A549 (cell line): Measurements from ENCODE around the gene SLC16A14. TPM values are rescaled to one million over a fixed set of nuclear protein-coding genes. Genes with fewer than 3 reads are reported as not detected.
A peak's percentile ranks its signal among the peaks of the same experiment; 100 is the strongest.

ENCODE experiments used
- ATAC-seq, 2 experiments: fragments of 200-7000 bp in 1 of 2; fragments of >200 bp in 1 of 2; cut with Nextera tagmentation in 1 of 2; cut with Tn5 transposase in 1 of 2; 3 replicates each; pipeline versions ENCODE4 v1.8.0 to v1.9.1; 2018 to 2020; ENCODE audit warnings: mild to moderate bottlenecking in 1 of 2, moderate library complexity in 1 of 2
- CTCF ChIA-PET: fragments of 300-600 bp; sonication (Branson Sonifier 250); formaldehyde crosslinking; extraction: SDS; loops from one replicate; lab custom pipeline; 2021; ENCODE audit warnings: antibody characterized with exemption, inconsistent platforms; lab: Yijun Ruan, JAX
- POLR2A ChIA-PET: fragments of 350-600 bp; formaldehyde crosslinking; extraction: SDS; loops from one replicate; lab custom pipeline; 2021; ENCODE audit warnings: antibody characterized with exemption, inconsistent platforms; lab: Yijun Ruan, JAX
- DNase-seq, 2 experiments: peaks; one replicate each; pipeline versions ENCODE4 v3.0.0 to v3.0.0-alpha.2; 2011 to 2016; ENCODE audit warnings: low read depth in 1 of 2, low spot score in 1 of 2
- FAIRE-seq: peaks from 2 replicates; lab custom pipeline; 2011; peaks lifted over from hg19 to GRCh38; lab: Jason Lieb, UNC
- H3K27ac ChIP-seq, 2 experiments: fragments of >200 bp; sonication (Bioruptor Twin); formaldehyde crosslinking; 3 replicates each; pipeline ENCODE4 v1.5.1; 2016 to 2017
- H3K4me1 ChIP-seq: fragments of >200 bp; sonication (Bioruptor Twin); formaldehyde crosslinking; 3 replicates; pipeline ENCODE4 v1.6.1; 2016
- H3K4me2 ChIP-seq: fragments of >200 bp; sonication (Bioruptor Twin); formaldehyde crosslinking; 3 replicates; pipeline ENCODE4 v1.6.1; 2016
- H3K4me3 ChIP-seq: fragments of >200 bp; sonication (Bioruptor Twin); formaldehyde crosslinking; 3 replicates; pipeline ENCODE4 v1.5.1; 2016
- H3K9me3 ChIP-seq: fragments of >200 bp; sonication (Bioruptor Twin); formaldehyde crosslinking; 3 replicates; pipeline ENCODE4 v1.6.1; 2016
- CBX2 ChIP-seq: fragments of 200-600 bp; sonication (generic); IDR thresholded peaks from 2 replicates; pipeline ENCODE4 v1.6.1; 2016; ENCODE audit warnings: low read depth, mild to moderate bottlenecking, borderline replicate concordance
- CEBPB ChIP-seq, 2 experiments: fragments of >200 bp in 1 of 2; sonication (Bioruptor Twin) in 1 of 2; formaldehyde crosslinking in 1 of 2; IDR thresholded peaks; 2 replicates each; pipeline ENCODE4 v1.6.1; 2012 to 2016
- EHF ChIP-seq: fragments of 250-450 bp; sonication (Bioruptor Pico); IDR thresholded peaks from 2 replicates; pipeline ENCODE4 v1.5.0; 2020; ENCODE audit warnings: mild to moderate bottlenecking
- EP300 ChIP-seq, 2 experiments: fragments of >200 bp; sonication (Bioruptor Twin); formaldehyde crosslinking; IDR thresholded peaks; 2 replicates in 1 of 2; 3 replicates in 1 of 2; pipeline ENCODE4 v1.6.1; 2016 to 2017
- FOSB ChIP-seq: fragments of 250-450 bp; sonication (Bioruptor Pico); IDR thresholded peaks from 2 replicates; pipeline ENCODE4 v1.5.0; 2020; ENCODE audit warnings: mild to moderate bottlenecking, moderate library complexity
- FOSL2 ChIP-seq, 2 experiments: fragments of 450-650 bp in 1 of 2; fragments of >200 bp in 1 of 2; sonication (Bioruptor Twin) in 1 of 2; formaldehyde crosslinking; IDR thresholded peaks; 2 replicates each; pipeline versions ENCODE4 v1.5.0 to v1.6.1; 2016 to 2020; ENCODE audit warnings: mild to moderate bottlenecking in 1 of 2, moderate library complexity in 1 of 2
- GATA3 ChIP-seq: IDR thresholded peaks from 2 replicates; pipeline ENCODE4 v1.6.1; 2012; ENCODE audit warnings: borderline replicate concordance
- HES2 ChIP-seq: fragments of >200 bp; sonication (Bioruptor Twin); formaldehyde crosslinking; IDR thresholded peaks from 2 replicates; pipeline ENCODE4 v1.6.1; 2016
- HEYL ChIP-seq: fragments of 250-450 bp; sonication (Bioruptor Pico); IDR thresholded peaks from 2 replicates; pipeline ENCODE4 v1.8.0; 2021; ENCODE audit warnings: mild to moderate bottlenecking, moderate library complexity
- HOXA7 ChIP-seq: fragments of 250-450 bp; sonication (Bioruptor Pico); IDR thresholded peaks from 2 replicates; pipeline ENCODE4 v1.5.0; 2020; ENCODE audit warnings: mild to moderate bottlenecking, moderate library complexity
- JUNB ChIP-seq: fragments of >200 bp; sonication (Bioruptor Twin); formaldehyde crosslinking; IDR thresholded peaks from 2 replicates; pipeline ENCODE4 v1.6.1; 2016
- NR3C1 ChIP-seq: fragments of >200 bp; sonication (Bioruptor Twin); formaldehyde crosslinking; IDR thresholded peaks from 3 replicates; pipeline ENCODE4 v1.6.1; 2017
- POLR2A ChIP-seq: IDR thresholded peaks from 2 replicates; pipeline ENCODE4 v1.6.1; 2012; ENCODE audit warnings: mild to moderate bottlenecking, low read length
- RAD21 ChIP-seq, 2 experiments: fragments of >200 bp in 1 of 2; sonication (Bioruptor Twin) in 1 of 2; formaldehyde crosslinking in 1 of 2; IDR thresholded peaks in 1 of 2; conservative IDR thresholded peaks in 1 of 2; 2 replicates in 1 of 2; 3 replicates in 1 of 2; pipeline ENCODE4 v1.6.1; 2012 to 2018; ENCODE audit warnings: inconsistent platforms in 1 of 2
- RFX5 ChIP-seq: fragments of 450-650 bp; IDR thresholded peaks from 2 replicates; pipeline ENCODE4 v1.7.1; 2014; ENCODE audit warnings: antibody characterized with exemption, mild to moderate bottlenecking, moderate library complexity
- SREBF2 ChIP-seq: fragments of 450-650 bp; IDR thresholded peaks from 2 replicates; pipeline ENCODE4 v1.6.1; 2014; ENCODE audit warnings: mild to moderate bottlenecking, moderate library complexity
- ZC3H11A ChIP-seq: fragments of 450-650 bp; IDR thresholded peaks from 2 replicates; pipeline ENCODE4 v1.6.1; 2014; ENCODE audit warnings: antibody characterized with exemption, mild to moderate bottlenecking
- ZFP36 ChIP-seq: fragments of 450-650 bp; IDR thresholded peaks from 2 replicates; pipeline ENCODE4 v1.6.1; 2014; ENCODE audit warnings: borderline replicate concordance; ENCODE audit not compliant: partially characterized antibody
- WGBS: methylation state at CpG from one replicate; pipeline ENCODE4 v1.1.6; 2017; ENCODE audit errors: missing lambda C conversion rate; 5-methylcytosine and 5-hydroxymethylcytosine counted together
- polyA plus RNA-seq, 4 experiments: library from polyadenylated mRNA; depleted of rRNA in 3 of 4; stranded (reverse); fragments of >200 nt; fragmentation: RNase III in 1 of 4; extraction: RNeasy Plus Mini Kit Qiagen cat#74134 plus additional on column Dnase treatment in 1 of 4; gene quantifications; 2 replicates in 3 of 4; 3 replicates in 1 of 4; pipeline ENCODE4 v1.2.3, GENCODE V29; 2011 to 2017
- TF ChIP-seq, protein P1 (sequence below): IDR thresholded peaks from 2 replicates; pipeline ENCODE4 v1.6.1; 2012
- TF ChIP-seq, protein P2 (sequence below): IDR thresholded peaks from 2 replicates; pipeline ENCODE4 v1.6.1; 2012
- TF ChIP-seq, protein P3 (sequence below): fragments of 200-600 bp; sonication (generic); IDR thresholded peaks from 2 replicates; pipeline ENCODE4 v1.6.1; 2016; ENCODE audit warnings: antibody characterized with exemption, mild to moderate bottlenecking, moderate library complexity

The SLC16A14 gene
- polyA plus RNA-seq, 2 of the 4 experiments (the other 2 are of a cell fraction), result 0.37 to 1.1 TPM

GRCh38 chr2:230019742-230020141 is 49.0 kb downstream of the SLC16A14 start:
- no peak overlapping the region for H3K27ac ChIP-seq
- ATAC-seq (no peak), DNase-seq (no peak), FAIRE-seq (no peak)
- H3K9me3 ChIP-seq, result no peaks in the 10 kb centered on the region
- POLR2A ChIA-PET, result no interaction called here
- TF ChIP-seq SREBF2 (no peak), EP300 (IDR thresholded peaks at IDR 0.05) (0 out of 5 replicates have a peak, but pooled peaks of 1 of the 2 experiments have one; percentile 13), ZC3H11A (no peak)
- CTCF ChIA-PET, result interaction anchor here (1.1 to 4.6 kb wide), 2 partner anchors 12 to 47 kb away, joined by 3 to 21 read pairs; no protein-coding TSS in a partner anchor
- WGBS, result 62% methylated on average over 3 of the region's 3 CpGs
- no peak overlapping the region for H3K4me2 ChIP-seq
- H3K4me1 ChIP-seq, result no peaks in the 10 kb centered on the region
- H3K4me3 ChIP-seq, result no peak overlapping the region

DNA sequence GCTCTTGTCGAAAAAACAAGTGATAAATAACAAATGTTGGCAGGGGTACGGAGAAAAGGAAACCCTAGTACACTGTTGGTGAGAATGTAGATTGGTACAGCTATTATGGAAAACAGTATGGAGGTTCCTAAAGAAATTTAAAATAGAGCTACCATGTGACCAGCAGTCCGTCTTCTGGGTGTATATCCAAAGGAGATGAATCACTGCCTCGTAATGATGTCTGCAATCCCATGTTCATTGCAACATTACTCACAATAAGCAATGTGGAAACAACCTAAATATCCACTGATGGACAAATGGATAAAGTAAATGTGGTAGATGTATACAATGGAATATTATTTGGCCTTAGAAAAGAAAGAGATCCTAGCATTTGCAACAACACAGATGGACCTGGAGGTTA is 50.6 kb downstream of the SLC16A14 start:
- peak; percentile 36 to 68; a peak in 3 of 6 replicates for ATAC-seq
- POLR2A ChIA-PET, result no interaction called here
- WGBS, result 61% methylated on average over 4 of the region's 4 CpGs

DNA sequence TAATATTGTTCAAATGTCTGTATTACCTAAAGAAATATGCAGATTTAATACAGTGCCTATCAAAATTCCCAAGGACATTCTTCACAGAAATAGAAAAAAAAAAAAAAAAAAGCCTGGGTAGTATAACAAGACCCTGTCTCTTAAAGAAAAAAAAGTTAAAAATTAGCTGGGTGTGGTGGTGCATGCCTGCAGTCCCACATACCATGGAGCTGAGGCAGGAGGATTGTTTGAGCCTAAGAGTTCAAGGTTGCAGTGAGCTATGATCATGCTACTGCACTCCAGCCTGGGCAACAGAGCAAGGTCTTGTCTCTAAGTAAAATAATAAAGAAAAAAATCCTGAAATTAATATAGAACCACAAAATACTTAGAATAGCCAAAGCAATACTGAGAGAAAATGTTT is 51.9 kb downstream of the SLC16A14 start:
- POLR2A ChIA-PET, result no interaction called here
- no peak for TF ChIP-seq RAD21 (conservative IDR thresholded peaks at IDR 0.05 in 1 of 2, IDR thresholded peaks at IDR 0.05 in 1 of 2)
- Histone ChIP-seq H3K4me3 (no peak overlapping the region), H3K4me2 (no peak overlapping the region), H3K9me3 (no peaks in the 10 kb centered on the region), H3K27ac (no peak overlapping the region), H3K4me1 (no peaks in the 10 kb centered on the region)
- no peak for ATAC-seq
- no peak for DNase-seq
- FAIRE-seq, result no peak
- CTCF ChIA-PET, result interaction anchor here (0.9 to 4.6 kb wide), 3 partner anchors 9 to 594 kb away, joined by 3 to 21 read pairs (median 4); no protein-coding TSS in a partner anchor

More for the DNA sequence above, 50.6 kb downstream of the SLC16A14 start:
- TF ChIP-seq RFX5, result no peak
- no peak for TF ChIP-seq EHF (CRISPR knock-in tag)
- TF ChIP-seq, protein P1, sequence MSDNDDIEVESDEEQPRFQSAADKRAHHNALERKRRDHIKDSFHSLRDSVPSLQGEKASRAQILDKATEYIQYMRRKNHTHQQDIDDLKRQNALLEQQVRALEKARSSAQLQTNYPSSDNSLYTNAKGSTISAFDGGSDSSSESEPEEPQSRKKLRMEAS, result no peak
- TF ChIP-seq CEBPB (IDR thresholded peaks at IDR 0.05), result peak; percentile 30 to 40; a peak in 1 of 4 replicates
- no peak for TF ChIP-seq NR3C1
- TF ChIP-seq ZFP36, result no peak
- TF ChIP-seq CBX2, result no peak
- TF ChIP-seq HES2, result no peak
- no peak for TF ChIP-seq FOSL2 (IDR thresholded peaks at IDR 0.05)
- TF ChIP-seq FOSL2 (CRISPR knock-in tag; IDR thresholded peaks at IDR 0.05), result peak; percentile 56
- TF ChIP-seq, protein P2, sequence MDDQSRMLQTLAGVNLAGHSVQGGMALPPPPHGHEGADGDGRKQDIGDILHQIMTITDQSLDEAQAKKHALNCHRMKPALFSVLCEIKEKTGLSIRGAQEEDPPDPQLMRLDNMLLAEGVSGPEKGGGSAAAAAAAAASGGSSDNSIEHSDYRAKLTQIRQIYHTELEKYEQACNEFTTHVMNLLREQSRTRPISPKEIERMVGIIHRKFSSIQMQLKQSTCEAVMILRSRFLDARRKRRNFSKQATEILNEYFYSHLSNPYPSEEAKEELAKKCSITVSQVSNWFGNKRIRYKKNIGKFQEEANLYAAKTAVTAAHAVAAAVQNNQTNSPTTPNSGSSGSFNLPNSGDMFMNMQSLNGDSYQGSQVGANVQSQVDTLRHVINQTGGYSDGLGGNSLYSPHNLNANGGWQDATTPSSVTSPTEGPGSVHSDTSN, result no peak
- H3K4me2 ChIP-seq, result no peak overlapping the region
- H3K4me3 ChIP-seq, result no peak overlapping the region
- DNase-seq (peak in 1 of 2 experiments; percentile 18), FAIRE-seq (no peak)
- no peaks in the 10 kb centered on the region for H3K9me3 ChIP-seq
- CTCF ChIA-PET, result interaction anchor here (1.2 to 4.6 kb wide), 2 partner anchors 10 to 593 kb away, joined by 3 to 21 read pairs; no protein-coding TSS in a partner anchor
- no peaks in the 10 kb centered on the region for H3K4me1 ChIP-seq
- H3K27ac ChIP-seq, result no peak overlapping the region

GRCh38 chr2:230012267-230012884 is 56.3 kb downstream of the SLC16A14 start:
- POLR2A ChIA-PET, result no interaction called here
- DNase-seq (no peak), FAIRE-seq (no peak), ATAC-seq (no peak)
- Histone ChIP-seq H3K4me1 (no peaks in the 10 kb centered on the region; the same call in 2 of the 3 replicates), H3K9me3 (no peaks in the 10 kb centered on the region), H3K27ac (no peak overlapping the region), H3K4me3 (no peak overlapping the region), H3K4me2 (no peak overlapping the region)
- 82% methylated on average over 10 of the region's 10 CpGs for WGBS
- no peak for TF ChIP-seq HOXA7
- TF ChIP-seq GATA3, result no peak
- no peak for TF ChIP-seq POLR2A
- TF ChIP-seq HEYL (CRISPR knock-in tag), result no peak
- TF ChIP-seq JUNB, result no peak
- no peak for TF ChIP-seq FOSB (CRISPR knock-in tag)
- TF ChIP-seq, protein P3, sequence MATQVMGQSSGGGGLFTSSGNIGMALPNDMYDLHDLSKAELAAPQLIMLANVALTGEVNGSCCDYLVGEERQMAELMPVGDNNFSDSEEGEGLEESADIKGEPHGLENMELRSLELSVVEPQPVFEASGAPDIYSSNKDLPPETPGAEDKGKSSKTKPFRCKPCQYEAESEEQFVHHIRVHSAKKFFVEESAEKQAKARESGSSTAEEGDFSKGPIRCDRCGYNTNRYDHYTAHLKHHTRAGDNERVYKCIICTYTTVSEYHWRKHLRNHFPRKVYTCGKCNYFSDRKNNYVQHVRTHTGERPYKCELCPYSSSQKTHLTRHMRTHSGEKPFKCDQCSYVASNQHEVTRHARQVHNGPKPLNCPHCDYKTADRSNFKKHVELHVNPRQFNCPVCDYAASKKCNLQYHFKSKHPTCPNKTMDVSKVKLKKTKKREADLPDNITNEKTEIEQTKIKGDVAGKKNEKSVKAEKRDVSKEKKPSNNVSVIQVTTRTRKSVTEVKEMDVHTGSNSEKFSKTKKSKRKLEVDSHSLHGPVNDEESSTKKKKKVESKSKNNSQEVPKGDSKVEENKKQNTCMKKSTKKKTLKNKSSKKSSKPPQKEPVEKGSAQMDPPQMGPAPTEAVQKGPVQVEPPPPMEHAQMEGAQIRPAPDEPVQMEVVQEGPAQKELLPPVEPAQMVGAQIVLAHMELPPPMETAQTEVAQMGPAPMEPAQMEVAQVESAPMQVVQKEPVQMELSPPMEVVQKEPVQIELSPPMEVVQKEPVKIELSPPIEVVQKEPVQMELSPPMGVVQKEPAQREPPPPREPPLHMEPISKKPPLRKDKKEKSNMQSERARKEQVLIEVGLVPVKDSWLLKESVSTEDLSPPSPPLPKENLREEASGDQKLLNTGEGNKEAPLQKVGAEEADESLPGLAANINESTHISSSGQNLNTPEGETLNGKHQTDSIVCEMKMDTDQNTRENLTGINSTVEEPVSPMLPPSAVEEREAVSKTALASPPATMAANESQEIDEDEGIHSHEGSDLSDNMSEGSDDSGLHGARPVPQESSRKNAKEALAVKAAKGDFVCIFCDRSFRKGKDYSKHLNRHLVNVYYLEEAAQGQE, result no peak
- CTCF ChIA-PET, result interaction anchor here (0.6 to 2.7 kb wide), 2 partner anchors 10 to 55 kb away, joined by 3 to 9 read pairs; no protein-coding TSS in a partner anchor
